PC-3 (cell line): ENCODE measurements around the gene RBM6. TPM values are rescaled to one million over a fixed set of nuclear protein-coding genes. Genes with fewer than 3 reads are reported as not detected.

Experiments used
- ATAC-seq: fragments of 200-7000 bp; cut with Tn5 transposase; 2 replicates; pipeline ENCODE4 v1.9.1; 2020; ENCODE audit warnings: mild to moderate bottlenecking, moderate library complexity
- BruUV-seq: library from RNA; stranded (reverse); fragments of 400-500 nt; replicated peaks from 2 replicates; lab custom pipeline; 2021; lab: Mats Ljungman, UMichigan
- CTCF ChIA-PET: fragments of 300-600 bp; sonication (Branson Sonifier 250); formaldehyde crosslinking; loops from one replicate; lab custom pipeline; 2022; ENCODE audit warnings: antibody characterized with exemption; lab: Charles Lee
- POLR2A ChIA-PET: fragments of 300-600 bp; sonication (Branson Sonifier 250); formaldehyde crosslinking; loops from one replicate; lab custom pipeline; 2022; ENCODE audit warnings: antibody characterized with exemption; ENCODE audit not compliant: unreplicated experiment; lab: Charles Lee
- DNase-seq: peaks from one replicate; pipeline ENCODE4 v3.0.0-alpha.2; 2015
- H2AFZ ChIP-seq: fragments of 300-600 bp; sonication (generic); 2 replicates; pipeline ENCODE4 v1.6.0; 2016; ENCODE audit warnings: antibody characterized with exemption, low read length
- H3F3A ChIP-seq: fragments of 300-600 bp; sonication (generic); one replicate; pipeline ENCODE4 v1.6.0; 2017; ENCODE audit warnings: antibody characterized with exemption, low read length, control low read depth, mild to moderate bottlenecking; ENCODE audit not compliant: unreplicated experiment
- H3K27ac ChIP-seq: fragments of 300-600 bp; sonication (generic); 2 replicates; pipeline ENCODE4 v1.5.1; 2016; ENCODE audit warnings: mild to moderate bottlenecking, low read length
- H3K27me3 ChIP-seq: fragments of 300-600 bp; sonication (generic); 2 replicates; pipeline ENCODE4 v1.6.1; 2016; ENCODE audit warnings: low read length, mixed read lengths
- H3K36me3 ChIP-seq: fragments of 300-600 bp; sonication (generic); 2 replicates; pipeline ENCODE4 v1.6.1; 2016; ENCODE audit warnings: low read depth, mixed run types, low read length, mixed read lengths
- H3K4me1 ChIP-seq: fragments of 300-600 bp; sonication (generic); 2 replicates; pipeline ENCODE4 v1.5.1; 2016; ENCODE audit warnings: low read length; ENCODE audit not compliant: insufficient read depth
- H3K4me2 ChIP-seq: fragments of 300-600 bp; sonication (generic); 2 replicates; pipeline ENCODE4 v1.6.0; 2016; ENCODE audit warnings: low read length
- H3K4me3 ChIP-seq: fragments of 300-600 bp; sonication (generic); 2 replicates; pipeline ENCODE4 v1.5.1; 2016; ENCODE audit warnings: mild to moderate bottlenecking, low read length, mixed read lengths
- H3K79me2 ChIP-seq: fragments of 300-600 bp; sonication (generic); 2 replicates; pipeline ENCODE4 v1.6.1; 2017; ENCODE audit warnings: low read length, mixed read lengths
- H3K9ac ChIP-seq: fragments of 300-600 bp; sonication (generic); 2 replicates; pipeline ENCODE4 v1.6.0; 2016; ENCODE audit warnings: mild to moderate bottlenecking, low read length
- H3K9me2 ChIP-seq: fragments of 300-600 bp; sonication (generic); replicated peaks from 2 replicates; pipeline ENCODE4 v1.6.1; 2016; ENCODE audit warnings: mixed run types, low read length, mixed read lengths
- H3K9me3 ChIP-seq: fragments of 300-600 bp; sonication (generic); 2 replicates; pipeline ENCODE4 v1.6.1; 2016; ENCODE audit warnings: low read length, mixed read lengths
- H4K20me1 ChIP-seq: fragments of 300-600 bp; sonication (generic); 2 replicates; pipeline ENCODE4 v1.6.1; 2016; ENCODE audit warnings: low read length, mixed read lengths
- EZH2 ChIP-seq: fragments of 300-600 bp; sonication (generic); IDR thresholded peaks from one replicate; pipeline ENCODE4 v1.6.1; 2017; ENCODE audit warnings: antibody characterized with exemption, mild to moderate bottlenecking, low read length; ENCODE audit not compliant: unreplicated experiment
- EZH2phosphoT487 ChIP-seq: fragments of 300-600 bp; sonication (generic); IDR thresholded peaks from 2 replicates; pipeline ENCODE4 v1.6.1; 2018; ENCODE audit warnings: mild to moderate bottlenecking, antibody characterized with exemption, low read length, borderline replicate concordance
- intact Hi-C: fragments of 100-400 bp; cut with micrococcal nuclease; formaldehyde crosslinking; loops from 2 replicates; pipeline ENCODE4 v1.9.0; 2023
- total RNA-seq: library from RNA; depleted of rRNA; stranded (reverse); fragments of >200 nt; gene quantifications from 2 replicates; pipeline ENCODE4 v1.2.3, GENCODE V29; 2014
- TF ChIP-seq, protein P1 (sequence below): fragments of 300-600 bp; sonication (generic); conservative IDR thresholded peaks from 2 replicates; pipeline ENCODE4 v1.5.1; 2017; ENCODE audit warnings: antibody characterized with exemption, low read depth, mild to moderate bottlenecking, low read length

The RBM6 gene
- total RNA-seq, 1 experiment from 2014 or later, result 64.6 TPM

DNA sequence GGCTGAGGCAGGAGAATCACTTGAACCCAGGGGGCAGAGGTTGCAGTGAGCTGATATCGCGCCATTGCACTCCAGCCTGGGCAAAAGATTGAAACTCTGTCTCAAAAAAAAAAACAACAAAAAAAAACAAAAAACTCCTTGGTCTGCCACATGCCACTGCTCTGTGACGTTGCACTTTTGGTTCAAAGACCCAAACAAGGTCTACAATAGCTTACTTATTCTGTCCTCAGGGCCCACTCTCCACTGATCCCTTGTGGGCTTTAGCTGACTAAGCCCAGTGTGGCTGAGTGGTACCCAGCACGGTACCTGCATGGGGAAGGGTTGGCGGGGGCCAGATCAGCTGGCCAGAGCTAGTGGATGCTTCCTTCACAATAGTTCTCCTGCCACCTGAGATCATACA, 12.2 kb upstream of the RBM6 start:
- Histone ChIP-seq H3K4me3 (no peak overlapping the region; the same call in 1 of the 2 replicates), H3K4me2 (peak overlapping the region; percentile 93; the same call in 1 of the 2 replicates)
- POLR2A ChIA-PET, result no interaction called here

DNA sequence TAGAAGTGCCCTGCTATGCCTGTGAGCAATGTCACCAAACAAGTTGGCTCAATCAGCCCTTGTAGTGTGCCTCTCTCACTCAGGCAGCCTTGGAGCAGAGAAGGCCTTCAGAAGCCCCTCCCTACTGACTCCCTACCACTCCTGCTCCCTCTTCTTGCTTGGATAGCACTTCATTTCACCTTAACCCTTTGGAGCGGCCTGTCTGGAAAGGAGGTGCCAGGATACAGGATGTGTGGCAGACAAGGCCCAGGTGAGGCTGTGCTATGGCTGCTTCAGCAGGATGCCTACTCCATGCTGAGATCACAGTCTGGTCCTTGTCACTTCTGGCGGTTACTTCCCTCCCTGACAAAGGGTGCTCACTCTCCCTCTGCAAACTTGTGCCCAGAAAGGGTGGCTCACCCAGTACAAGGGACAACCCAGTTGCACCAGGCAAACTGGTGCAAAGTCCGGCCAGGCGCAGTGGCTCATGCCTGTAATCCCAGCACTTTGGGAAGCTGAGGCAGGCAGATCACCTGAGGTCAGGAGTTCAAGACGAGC, 11.4 kb upstream of the RBM6 start:
- peak overlapping the region; percentile 85 for H3K9ac ChIP-seq
- intact Hi-C loops, result loop anchor here (1.0 to 2.0 kb wide), 2 partner anchors 12 to 22 kb away; partner anchors contain the start of gene RBM6
- peak overlapping the region; percentile 94 for H3K4me3 ChIP-seq
- no peak overlapping the region for H3K27ac ChIP-seq
- no peak overlapping the region; the same call in 1 of the 2 replicates for H2AFZ ChIP-seq
- CTCF ChIA-PET, result interaction anchor here (1.3 kb wide), 1 partner anchor 28 kb away, joined by 8 read pairs; no protein-coding TSS in a partner anchor
- no TSS peak for BruUV-seq
- no peaks in the 10 kb centered on the region for H4K20me1 ChIP-seq
- DNase-seq, result no peak
- peaks cover 43% of the 10 kb centered on the region for H3K79me2 ChIP-seq
- POLR2A ChIA-PET, result no interaction called here
- H3K9me3 ChIP-seq, result no peaks in the 10 kb centered on the region
- ATAC-seq, result no peak
- no peaks in the 10 kb centered on the region for H3K9me2 ChIP-seq
- H3K4me1 ChIP-seq, result peaks cover 40% of the 10 kb centered on the region
- H3K4me2 ChIP-seq, result peak overlapping the region; percentile 93
- H3F3A ChIP-seq, result no peaks in the 10 kb centered on the region
- TF ChIP-seq, protein P1, sequence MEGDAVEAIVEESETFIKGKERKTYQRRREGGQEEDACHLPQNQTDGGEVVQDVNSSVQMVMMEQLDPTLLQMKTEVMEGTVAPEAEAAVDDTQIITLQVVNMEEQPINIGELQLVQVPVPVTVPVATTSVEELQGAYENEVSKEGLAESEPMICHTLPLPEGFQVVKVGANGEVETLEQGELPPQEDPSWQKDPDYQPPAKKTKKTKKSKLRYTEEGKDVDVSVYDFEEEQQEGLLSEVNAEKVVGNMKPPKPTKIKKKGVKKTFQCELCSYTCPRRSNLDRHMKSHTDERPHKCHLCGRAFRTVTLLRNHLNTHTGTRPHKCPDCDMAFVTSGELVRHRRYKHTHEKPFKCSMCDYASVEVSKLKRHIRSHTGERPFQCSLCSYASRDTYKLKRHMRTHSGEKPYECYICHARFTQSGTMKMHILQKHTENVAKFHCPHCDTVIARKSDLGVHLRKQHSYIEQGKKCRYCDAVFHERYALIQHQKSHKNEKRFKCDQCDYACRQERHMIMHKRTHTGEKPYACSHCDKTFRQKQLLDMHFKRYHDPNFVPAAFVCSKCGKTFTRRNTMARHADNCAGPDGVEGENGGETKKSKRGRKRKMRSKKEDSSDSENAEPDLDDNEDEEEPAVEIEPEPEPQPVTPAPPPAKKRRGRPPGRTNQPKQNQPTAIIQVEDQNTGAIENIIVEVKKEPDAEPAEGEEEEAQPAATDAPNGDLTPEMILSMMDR, result no peak
- TF ChIP-seq EZH2phosphoT487, result no peak
- TF ChIP-seq EZH2, result no peak
- no peaks in the 10 kb centered on the region for H3K36me3 ChIP-seq
- no peaks in the 10 kb centered on the region for H3K27me3 ChIP-seq

More for the DNA sequence above, 12.2 kb upstream of the RBM6 start:
- TF ChIP-seq, protein P1, result no peak
- TF ChIP-seq EZH2 (no peak), EZH2phosphoT487 (no peak)
- no peak overlapping the region for H2AFZ ChIP-seq
- CTCF ChIA-PET, result interaction anchor here (0.6 kb wide), 1 partner anchor 125 kb away, joined by 9 read pairs; no protein-coding TSS in a partner anchor
- no peaks in the 10 kb centered on the region for H3F3A ChIP-seq
- H3K79me2 ChIP-seq, result peaks cover 43% of the 10 kb centered on the region
- no peak overlapping the region for H3K9ac ChIP-seq
- no peak for DNase-seq
- H3K9me2 ChIP-seq, result no peaks in the 10 kb centered on the region
- H4K20me1 ChIP-seq, result no peaks in the 10 kb centered on the region
- intact Hi-C loops, result loop anchor here (2.0 kb wide), 1 partner anchor 21 kb away; no protein-coding TSS in a partner anchor
- no peak for ATAC-seq
- H3K36me3 ChIP-seq, result no peaks in the 10 kb centered on the region
- H3K9me3 ChIP-seq, result no peaks in the 10 kb centered on the region
- H3K27ac ChIP-seq, result no peak overlapping the region
- no TSS peak for BruUV-seq
- H3K27me3 ChIP-seq, result no peaks in the 10 kb centered on the region
- peaks cover 40% of the 10 kb centered on the region for H3K4me1 ChIP-seq
